Gastroesophageal sphincter (tissue), 3 donors: ENCODE data around the gene TPGS2.

ENCODE experiments used
- CTCF ChIP-seq, 4 experiments: fragments of 200-600 bp in 2 of 4; fragments of 450-650 bp in 2 of 4; sonication (generic) in 1 of 4; IDR thresholded peaks; one replicate each; pipeline ENCODE4 v1.5.1; 2017 to 2019; ENCODE audit warnings: antibody characterized with exemption in 4 of 4, mild to moderate bottlenecking in 2 of 4, moderate library complexity in 2 of 4
- EP300 ChIP-seq: sonication (generic); formaldehyde crosslinking; IDR thresholded peaks from one replicate; pipeline ENCODE4 v1.6.1; 2017; ENCODE audit warnings: antibody characterized with exemption, mild to moderate bottlenecking
- POLR2A ChIP-seq, 2 donors: fragments of 450-650 bp; IDR thresholded peaks; one replicate each; pipeline ENCODE4 v1.6.1; 2017; ENCODE audit warnings: antibody characterized with exemption in 2 of 2, mild to moderate bottlenecking in 2 of 2, moderate library complexity in 1 of 2
- POLR2AphosphoS5 ChIP-seq: sonication (generic); formaldehyde crosslinking; IDR thresholded peaks from one replicate; pipeline ENCODE4 v1.6.1; 2017; ENCODE audit warnings: antibody characterized with exemption

DNA sequence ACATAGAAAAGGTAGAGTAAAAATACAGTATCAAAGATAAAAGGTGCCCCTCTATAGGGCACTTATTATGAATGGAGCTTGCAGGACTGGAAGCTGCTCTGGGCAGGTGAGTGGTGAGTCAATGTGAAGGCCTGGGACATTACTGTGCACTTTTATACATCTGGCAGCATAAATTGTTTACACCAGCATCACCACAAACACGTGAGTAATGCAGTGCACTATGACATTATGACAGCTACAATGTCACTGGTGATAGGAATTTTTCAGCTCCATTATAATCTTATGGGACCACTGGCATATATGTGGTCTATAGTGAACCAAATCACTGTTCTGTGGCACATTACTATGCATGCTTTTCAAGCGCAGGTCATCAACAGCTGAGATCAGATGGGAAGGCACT, 48.1 kb downstream of the TPGS2 start:
- TF ChIP-seq CTCF (IDR thresholded peaks at IDR 0.05) (no peak), POLR2AphosphoS5 (no peak), POLR2A (IDR thresholded peaks at IDR 0.05) (no peak), EP300 (no peak)
